Measurements from ENCODE around the gene CD28. TPM values are rescaled to one million over a fixed set of nuclear protein-coding genes. Genes with fewer than 3 reads are reported as not detected.

The CD28 gene
- total RNA-seq, 2 experiments from 2014 or later: 70.0 to 75.2 TPM

DNA sequence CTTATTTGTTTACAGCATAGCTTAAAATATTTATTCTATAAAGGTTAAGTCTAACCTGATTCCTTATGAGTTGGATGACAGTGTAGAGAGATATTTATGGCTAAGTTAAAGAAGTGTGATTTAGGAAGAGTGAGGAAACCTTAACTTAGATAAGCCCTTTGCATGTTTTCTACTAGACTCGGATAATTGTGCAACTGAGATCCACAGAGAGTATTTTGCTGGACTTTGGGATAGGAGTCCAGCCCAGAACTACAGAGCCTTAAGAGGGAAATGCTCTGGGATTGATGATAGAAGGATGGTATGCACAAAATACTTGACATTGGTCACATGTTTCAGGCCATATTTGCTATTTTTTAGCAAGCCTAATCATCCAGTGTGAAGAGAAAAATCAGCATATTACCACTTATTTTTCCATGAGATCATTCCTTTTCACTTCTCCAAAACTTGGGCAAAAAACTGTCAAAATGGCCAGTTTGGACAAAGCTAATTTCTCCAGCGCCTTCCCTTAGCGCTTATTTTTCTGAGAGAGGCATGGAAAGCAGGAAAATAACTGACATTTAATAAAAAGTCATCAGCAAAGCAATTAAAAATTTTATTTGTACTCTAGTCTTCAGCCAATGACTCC, 3.1 kb downstream of the CD28 start:
- ChIA-PET POLR2A (interaction anchor here (0.7 to 3.0 kb wide), 9 partner anchors 9 to 231 kb away, joined by 3 to 32 read pairs (median 5); no protein-coding TSS in a partner anchor), CTCF (interaction anchor here (1.1 kb wide), 1 partner anchor 120 kb away, joined by 3 read pairs; no protein-coding TSS in a partner anchor)

GRCh38 chr2:203710226-203710625, 3.8 kb downstream of the CD28 start:
- ChIA-PET POLR2A (interaction anchor here (0.7 to 2.3 kb wide), 8 partner anchors 8 to 230 kb away, joined by 3 to 13 read pairs (median 4); no protein-coding TSS in a partner anchor), CTCF (interaction anchor here (1.7 kb wide), 1 partner anchor 30 kb away, joined by 6 read pairs; no protein-coding TSS in a partner anchor)

- POLR2A ChIA-PET: interaction anchor here (0.7 to 2.3 kb wide), 8 partner anchors 7 to 471 kb away, joined by 3 to 13 read pairs (median 4); no protein-coding TSS in a partner anchor
- CTCF ChIA-PET: interaction anchor here (1.7 kb wide), 1 partner anchor 29 kb away, joined by 6 read pairs; no protein-coding TSS in a partner anchor
These were observed 4.5 kb downstream of the CD28 start for GRCh38 chr2:203710952-203711351.

- ChIA-PET CTCF (interaction anchor here (1.7 kb wide), 1 partner anchor 28 kb away, joined by 6 read pairs; no protein-coding TSS in a partner anchor), POLR2A (interaction anchor here (0.7 to 2.3 kb wide), 7 partner anchors 19 to 471 kb away, joined by 3 to 13 read pairs (median 4); no protein-coding TSS in a partner anchor)
These were observed 5.0 kb downstream of the CD28 start for GRCh38 chr2:203711399-203711798.

- ChIA-PET POLR2A (interaction anchor here (0.6 kb wide), 1 partner anchor 26 kb away, joined by 3 read pairs; no protein-coding TSS in a partner anchor), CTCF (no interaction called here)
These were observed 6.9 kb downstream of the CD28 start for GRCh38 chr2:203713381-203713780.

DNA sequence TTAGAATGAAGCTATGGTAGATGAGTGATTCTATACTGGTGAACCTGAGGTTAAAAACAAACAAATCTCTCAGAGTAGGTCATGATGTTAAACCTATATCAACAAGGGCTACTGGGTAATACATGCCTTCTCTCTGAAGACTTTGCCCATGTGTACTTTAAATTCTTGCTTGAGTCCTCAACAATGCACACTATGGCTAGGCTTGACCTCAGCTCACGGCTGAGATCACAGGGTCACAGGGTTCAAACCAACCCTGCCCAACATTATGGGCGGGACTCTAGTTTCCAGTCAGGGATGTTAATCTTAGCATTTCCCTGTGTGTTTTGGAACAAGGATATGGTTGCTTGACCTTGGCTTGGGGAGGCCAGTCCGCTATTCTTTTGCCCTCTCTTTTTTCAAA, 7.7 kb downstream of the CD28 start:
- CTCF ChIA-PET: interaction anchor here (0.7 kb wide), 1 partner anchor 16 kb away, joined by 3 read pairs; no protein-coding TSS in a partner anchor
- POLR2A ChIA-PET: interaction anchor here (0.6 kb wide), 1 partner anchor 280 kb away, joined by 10 read pairs; no protein-coding TSS in a partner anchor

DNA sequence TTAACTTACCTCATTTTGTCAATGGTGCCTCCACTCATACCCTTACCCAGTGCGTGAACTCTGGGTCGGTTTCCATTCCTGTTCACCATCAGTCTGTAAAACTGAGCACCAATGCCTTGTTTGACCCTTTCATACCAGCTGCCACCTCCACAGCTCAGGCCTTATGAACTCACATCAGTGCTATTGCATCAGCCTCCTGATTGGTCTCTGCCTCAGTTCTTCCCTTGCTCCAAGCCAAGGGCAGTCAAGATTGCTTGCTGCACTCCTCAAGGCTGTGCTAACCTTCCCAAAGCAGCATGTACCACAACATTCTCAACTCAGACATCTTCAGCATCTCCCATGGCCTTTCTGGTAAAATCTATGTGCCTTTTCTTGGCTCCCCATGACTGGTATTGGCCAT, 9.3 kb downstream of the CD28 start:
- ChIA-PET CTCF (no interaction called here), POLR2A (no interaction called here)

DNA sequence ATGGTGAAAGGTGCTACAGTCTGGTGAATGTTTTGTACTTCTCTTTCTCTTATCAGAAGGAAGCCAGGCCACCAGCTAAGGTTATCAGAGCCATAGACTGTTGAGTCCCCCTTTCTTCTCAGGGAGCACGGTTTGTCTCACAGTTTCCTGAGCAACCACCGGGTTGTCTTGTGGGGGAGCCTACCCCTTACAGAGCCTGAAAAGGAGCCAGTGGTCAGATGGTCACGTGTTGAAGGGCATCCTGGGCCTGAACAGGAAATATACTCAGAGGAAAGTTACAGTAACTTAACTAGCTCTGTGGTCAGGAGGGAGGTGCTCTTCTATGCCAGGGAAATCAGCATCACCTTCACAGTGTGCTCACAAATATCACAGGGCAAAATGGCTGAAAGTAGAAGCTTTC, 11.6 kb downstream of the CD28 start:
- POLR2A ChIA-PET: interaction anchor here (0.6 to 1.8 kb wide), 6 partner anchors 8 to 46 kb away, joined by 3 to 9 read pairs (median 4); no protein-coding TSS in a partner anchor

DNA sequence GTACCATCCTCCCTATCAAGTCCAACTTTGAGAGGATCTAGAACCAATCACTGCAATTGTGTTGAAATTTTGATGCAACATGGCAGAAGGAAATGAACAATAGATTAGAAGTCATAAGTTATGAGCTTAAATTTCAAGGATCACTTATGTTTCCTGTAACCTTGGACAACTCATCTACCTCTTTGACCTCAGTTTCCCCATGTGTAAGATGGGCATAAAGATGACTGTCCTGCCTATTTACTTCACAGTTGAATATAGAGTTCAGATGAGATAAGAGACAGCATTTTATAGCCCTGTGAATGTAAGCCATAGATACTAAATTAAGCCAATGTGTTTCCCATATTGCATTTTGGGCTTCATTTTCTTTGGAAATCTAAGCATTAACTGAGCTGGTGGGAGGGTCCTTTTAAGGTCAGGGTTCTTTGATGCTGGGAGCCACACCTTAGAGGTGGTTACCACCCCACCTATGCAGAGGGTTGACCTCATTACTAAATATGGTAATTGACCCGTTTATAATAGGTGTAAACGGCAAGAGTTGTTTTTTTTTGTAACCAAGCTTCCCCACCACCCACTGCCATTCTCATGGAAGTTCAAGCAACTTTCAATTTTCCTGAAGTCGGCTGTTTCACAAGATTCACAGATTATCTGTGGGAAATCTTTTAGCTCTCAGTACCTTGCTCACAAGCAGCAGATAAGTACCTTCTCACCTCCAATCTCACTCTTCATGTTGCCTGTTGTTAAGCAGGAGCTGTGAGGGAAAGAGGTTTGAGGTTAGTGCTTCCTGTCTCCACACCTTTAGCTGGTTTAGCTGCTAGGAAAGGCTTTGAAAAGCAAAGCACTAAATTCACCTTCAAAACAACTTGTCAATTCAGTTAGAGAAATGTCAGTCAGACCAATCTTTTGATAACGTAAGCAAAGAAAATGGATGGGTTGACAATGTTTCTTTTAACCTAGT, 13.3 kb downstream of the CD28 start:
- POLR2A ChIA-PET: interaction anchor here (0.6 to 1.4 kb wide), 6 partner anchors 10 to 192 kb away, joined by 3 to 6 read pairs (median 4); no protein-coding TSS in a partner anchor
- CTCF ChIA-PET: interaction anchor here (0.9 to 3.0 kb wide), 2 partner anchors 10 to 21 kb away, joined by 3 to 19 read pairs; no protein-coding TSS in a partner anchor

More for the DNA sequence above, 11.6 kb downstream of the CD28 start:
- CTCF ChIA-PET: interaction anchor here (0.6 to 3.0 kb wide), 5 partner anchors 12 to 94 kb away, joined by 3 to 19 read pairs (median 5); no protein-coding TSS in a partner anchor

DNA sequence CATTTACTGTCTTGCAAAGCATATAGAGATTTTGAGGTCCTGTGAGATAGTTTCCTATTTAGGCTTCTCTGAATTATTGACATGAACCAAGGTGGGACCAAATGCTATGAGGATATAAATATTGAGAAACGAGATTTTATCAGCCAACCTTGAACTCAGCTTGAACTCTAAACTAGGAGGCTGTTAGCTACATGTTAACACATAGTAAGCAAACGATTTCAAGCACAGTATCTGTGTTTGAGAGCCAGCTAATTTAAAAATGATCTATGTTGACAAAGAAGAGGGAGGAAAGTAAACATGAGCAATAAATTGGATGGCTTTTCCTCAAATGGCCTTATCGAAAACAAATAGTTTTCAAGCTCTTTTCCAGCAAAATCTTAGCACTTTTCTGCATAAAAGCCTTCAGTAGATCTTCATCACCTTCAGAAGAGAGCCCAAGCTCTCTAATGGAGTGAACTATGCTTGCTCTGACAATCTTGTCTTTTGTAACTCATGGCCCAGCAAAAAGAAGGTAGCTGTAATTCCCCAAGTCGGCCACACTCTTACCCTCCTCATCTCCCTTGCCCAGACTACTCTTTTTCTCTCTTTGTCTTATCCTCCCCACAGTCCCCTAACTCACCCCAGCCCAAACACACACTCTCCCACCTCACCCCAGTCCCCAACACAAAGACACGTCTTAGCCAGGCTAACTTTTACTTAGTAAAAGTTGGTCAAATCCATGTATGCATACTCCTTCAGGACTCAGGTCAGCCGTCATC, 14.7 kb downstream of the CD28 start:
- ChIA-PET POLR2A (interaction anchor here (1.0 to 1.3 kb wide), 3 partner anchors 9 to 12 kb away, joined by 3 to 4 read pairs (median 3); no protein-coding TSS in a partner anchor), CTCF (interaction anchor here (1.0 to 1.7 kb wide), 4 partner anchors 9 to 92 kb away, joined by 3 to 6 read pairs (median 3); no protein-coding TSS in a partner anchor)

GRCh38 chr2:203721781-203722300, 15.4 kb downstream of the CD28 start:
- ChIA-PET POLR2A (interaction anchor here (1.0 to 1.2 kb wide), 2 partner anchors 8 to 18 kb away, joined by 3 to 4 read pairs; no protein-coding TSS in a partner anchor), CTCF (interaction anchor here (1.2 to 1.7 kb wide), 3 partner anchors 8 to 18 kb away, joined by 3 to 6 read pairs (median 3); no protein-coding TSS in a partner anchor)

GRCh38 chr2:203722411-203722810, 16.0 kb downstream of the CD28 start:
- POLR2A ChIA-PET: interaction anchor here (1.0 kb wide), 1 partner anchor 17 kb away, joined by 4 read pairs; no protein-coding TSS in a partner anchor

DNA sequence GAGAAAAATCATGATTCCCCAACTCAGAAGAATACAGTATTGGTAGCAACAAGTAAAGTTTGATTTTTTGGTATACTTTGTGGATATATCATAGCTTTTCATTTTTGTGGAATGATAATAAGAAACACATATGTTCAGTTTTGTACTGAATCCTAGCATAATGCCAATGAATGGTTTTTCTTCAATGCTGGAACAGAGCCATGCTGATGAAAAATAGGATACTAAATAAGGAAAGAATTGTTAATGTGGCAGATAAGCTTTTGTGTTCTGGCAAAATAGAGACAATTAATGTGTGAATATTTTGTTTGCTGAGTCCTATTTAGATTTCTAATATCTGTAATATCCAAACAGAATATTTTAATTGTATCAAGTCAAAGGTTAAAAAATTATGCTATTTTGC, 21.9 kb downstream of the CD28 start:
- CTCF ChIA-PET: interaction anchor here (1.3 to 3.7 kb wide), 2 partner anchors 10 to 13 kb away, joined by 3 to 19 read pairs; no protein-coding TSS in a partner anchor
- POLR2A ChIA-PET: no interaction called here

More at GRCh38 chr2:203722411-203722810, 16.0 kb downstream of the CD28 start:
- CTCF ChIA-PET: interaction anchor here (1.2 to 1.5 kb wide), 2 partner anchors 11 to 17 kb away, joined by 3 read pairs; no protein-coding TSS in a partner anchor

DNA sequence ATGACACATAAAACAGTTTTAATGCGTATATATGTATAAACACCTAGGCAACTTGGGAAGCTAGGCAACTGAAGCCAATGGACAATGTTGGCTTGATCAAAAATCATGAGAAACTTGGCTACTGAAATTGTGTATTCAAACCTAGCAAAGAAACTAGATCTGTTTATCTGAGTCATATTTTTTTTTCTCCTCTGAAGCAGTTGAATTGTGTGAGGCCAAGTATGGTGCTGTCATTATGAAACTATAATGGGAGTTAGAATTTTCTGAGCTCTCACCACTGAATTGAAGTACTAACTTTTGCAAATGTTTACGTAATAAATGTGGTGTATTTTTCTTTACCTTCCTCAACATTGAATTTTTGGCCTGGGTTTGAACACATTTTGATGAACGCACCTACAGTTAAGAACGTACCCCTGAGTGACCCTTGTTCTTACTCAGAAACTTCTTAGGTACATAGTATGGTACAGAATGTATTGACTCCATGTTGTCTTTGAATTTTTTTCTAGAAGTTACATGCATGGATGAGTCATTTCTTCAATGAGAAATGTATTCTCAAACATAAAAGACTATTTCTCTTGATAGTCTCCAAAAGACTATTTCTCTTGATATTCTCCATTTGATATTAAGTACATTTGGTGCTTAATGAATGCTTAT, 23.8 kb downstream of the CD28 start:
- POLR2A ChIA-PET: interaction anchor here (0.7 to 1.8 kb wide), 15 partner anchors 9 to 147 kb away, joined by 3 to 9 read pairs (median 3); partner anchors contain the start of gene CD28
- CTCF ChIA-PET: interaction anchor here (0.9 to 3.7 kb wide), 7 partner anchors 9 to 82 kb away, joined by 3 to 19 read pairs (median 4); no protein-coding TSS in a partner anchor

DNA sequence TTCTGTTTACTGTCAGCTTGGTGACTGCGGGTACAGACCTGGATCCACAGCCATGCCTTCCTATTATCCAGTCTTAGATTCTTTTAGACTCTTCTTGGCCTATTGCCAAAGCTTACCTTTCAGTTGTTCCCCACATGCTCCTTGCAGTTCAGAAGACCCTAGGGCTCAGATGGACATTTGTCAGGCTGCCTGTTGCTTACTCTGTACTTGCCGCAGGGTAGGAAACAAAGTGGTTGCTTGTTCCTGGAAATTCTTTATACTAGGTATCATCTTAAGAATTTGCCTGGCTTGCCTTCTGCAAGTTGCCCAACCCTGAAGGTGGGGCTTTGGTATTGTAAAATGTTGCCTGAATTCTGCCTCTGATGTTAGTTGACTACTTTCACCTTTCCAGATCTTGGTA, 24.4 kb downstream of the CD28 start:
- ChIA-PET POLR2A (interaction anchor here (0.7 to 1.7 kb wide), 6 partner anchors 9 to 33 kb away, joined by 3 to 7 read pairs (median 6); no protein-coding TSS in a partner anchor), CTCF (interaction anchor here (1.0 to 3.7 kb wide), 3 partner anchors 9 to 17 kb away, joined by 3 to 19 read pairs (median 13); no protein-coding TSS in a partner anchor)

- CTCF ChIA-PET: interaction anchor here (0.8 to 1.7 kb wide), 4 partner anchors 8 to 83 kb away, joined by 3 to 5 read pairs (median 4); no protein-coding TSS in a partner anchor
- POLR2A ChIA-PET: interaction anchor here (0.6 to 1.9 kb wide), 8 partner anchors 7 to 148 kb away, joined by 3 to 7 read pairs (median 4); partner anchors contain the start of gene CD28
These were observed 25.9 kb downstream of the CD28 start for GRCh38 chr2:203732092-203732952.

All from activated CD8-positive, alpha-beta memory T cell treated with anti-CD3 and anti-CD28 coated beads for 36 hours (primary cell).